Cardiac fibroblast (primary cell): ENCODE measurements around the gene KCNQ1.

Source experiments
- DNase-seq, 2 donors: peaks; one replicate each; pipeline versions ENCODE4 v3.0.0 to v3.0.0-alpha.2; 2010; ENCODE audit warnings: low read depth in 2 of 2
- H3K4me3 ChIP-seq, 2 donors: replicated peaks in 1 of 2; 1 replicate in 1 of 2; 2 replicates in 1 of 2; pipeline ENCODE4 v1.5.1; 2011; ENCODE audit warnings: low read depth in 2 of 2, low read length in 2 of 2, mild to moderate bottlenecking in 2 of 2, moderate library complexity in 1 of 2
- TF ChIP-seq, protein P1 (sequence below): IDR thresholded peaks from one replicate; pipeline ENCODE4 v1.5.1; 2011; ENCODE audit warnings: low read depth, mild to moderate bottlenecking, low read length, inconsistent platforms

Gene KCNQ1

DNA sequence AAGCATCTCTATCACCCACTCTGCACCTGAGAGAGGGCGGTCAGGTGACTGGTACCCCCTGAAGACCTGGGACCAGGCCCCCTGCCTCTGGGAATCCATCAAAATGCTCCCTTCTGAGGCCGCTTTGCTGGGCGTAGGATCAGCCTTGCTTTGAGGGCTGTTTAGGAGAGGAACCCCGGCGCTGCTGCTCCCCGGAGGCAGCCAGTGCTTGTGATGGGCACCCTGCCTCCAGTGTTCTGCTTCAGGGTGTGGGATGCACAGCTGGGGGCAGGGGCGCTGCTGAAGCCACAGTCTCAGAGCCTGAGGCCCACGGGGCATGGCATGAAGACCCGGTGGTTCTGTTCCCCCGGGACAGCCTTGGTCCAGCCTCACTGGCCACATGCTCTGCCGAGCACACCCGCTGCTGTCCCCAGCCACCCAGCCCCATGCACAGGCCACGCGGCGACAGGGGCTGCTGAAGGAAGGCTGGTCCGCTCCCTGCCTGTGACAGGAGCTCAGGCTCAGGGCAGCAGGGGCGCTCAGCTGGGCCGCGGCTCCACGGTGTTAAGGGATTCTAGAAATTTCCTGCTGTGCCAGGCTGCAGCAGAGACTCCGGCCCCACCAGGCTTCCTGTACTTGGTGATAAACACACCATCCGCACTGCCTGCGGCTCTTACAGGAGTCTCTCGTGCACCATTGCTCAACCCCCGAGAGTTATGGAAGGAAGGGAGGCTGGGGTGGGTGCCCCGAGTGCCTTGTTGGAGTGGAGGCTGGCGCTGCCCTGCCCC is 91.0 kb downstream of the KCNQ1 start:
- no peak for DNase-seq
- no peak overlapping the region for H3K4me3 ChIP-seq
- TF ChIP-seq, protein P1, sequence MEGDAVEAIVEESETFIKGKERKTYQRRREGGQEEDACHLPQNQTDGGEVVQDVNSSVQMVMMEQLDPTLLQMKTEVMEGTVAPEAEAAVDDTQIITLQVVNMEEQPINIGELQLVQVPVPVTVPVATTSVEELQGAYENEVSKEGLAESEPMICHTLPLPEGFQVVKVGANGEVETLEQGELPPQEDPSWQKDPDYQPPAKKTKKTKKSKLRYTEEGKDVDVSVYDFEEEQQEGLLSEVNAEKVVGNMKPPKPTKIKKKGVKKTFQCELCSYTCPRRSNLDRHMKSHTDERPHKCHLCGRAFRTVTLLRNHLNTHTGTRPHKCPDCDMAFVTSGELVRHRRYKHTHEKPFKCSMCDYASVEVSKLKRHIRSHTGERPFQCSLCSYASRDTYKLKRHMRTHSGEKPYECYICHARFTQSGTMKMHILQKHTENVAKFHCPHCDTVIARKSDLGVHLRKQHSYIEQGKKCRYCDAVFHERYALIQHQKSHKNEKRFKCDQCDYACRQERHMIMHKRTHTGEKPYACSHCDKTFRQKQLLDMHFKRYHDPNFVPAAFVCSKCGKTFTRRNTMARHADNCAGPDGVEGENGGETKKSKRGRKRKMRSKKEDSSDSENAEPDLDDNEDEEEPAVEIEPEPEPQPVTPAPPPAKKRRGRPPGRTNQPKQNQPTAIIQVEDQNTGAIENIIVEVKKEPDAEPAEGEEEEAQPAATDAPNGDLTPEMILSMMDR, result no peak

GRCh38 chr11:2536440-2536989 is 91.7 kb downstream of the KCNQ1 start:
- no peak for DNase-seq
- no peak overlapping the region for H3K4me3 ChIP-seq
- TF ChIP-seq, protein P1, result no peak

- TF ChIP-seq, protein P1, result no peak
- no peak for DNase-seq
- H3K4me3 ChIP-seq, result no peak overlapping the region
These were observed 92.3 kb downstream of the KCNQ1 start for GRCh38 chr11:2537010-2537705.

DNA sequence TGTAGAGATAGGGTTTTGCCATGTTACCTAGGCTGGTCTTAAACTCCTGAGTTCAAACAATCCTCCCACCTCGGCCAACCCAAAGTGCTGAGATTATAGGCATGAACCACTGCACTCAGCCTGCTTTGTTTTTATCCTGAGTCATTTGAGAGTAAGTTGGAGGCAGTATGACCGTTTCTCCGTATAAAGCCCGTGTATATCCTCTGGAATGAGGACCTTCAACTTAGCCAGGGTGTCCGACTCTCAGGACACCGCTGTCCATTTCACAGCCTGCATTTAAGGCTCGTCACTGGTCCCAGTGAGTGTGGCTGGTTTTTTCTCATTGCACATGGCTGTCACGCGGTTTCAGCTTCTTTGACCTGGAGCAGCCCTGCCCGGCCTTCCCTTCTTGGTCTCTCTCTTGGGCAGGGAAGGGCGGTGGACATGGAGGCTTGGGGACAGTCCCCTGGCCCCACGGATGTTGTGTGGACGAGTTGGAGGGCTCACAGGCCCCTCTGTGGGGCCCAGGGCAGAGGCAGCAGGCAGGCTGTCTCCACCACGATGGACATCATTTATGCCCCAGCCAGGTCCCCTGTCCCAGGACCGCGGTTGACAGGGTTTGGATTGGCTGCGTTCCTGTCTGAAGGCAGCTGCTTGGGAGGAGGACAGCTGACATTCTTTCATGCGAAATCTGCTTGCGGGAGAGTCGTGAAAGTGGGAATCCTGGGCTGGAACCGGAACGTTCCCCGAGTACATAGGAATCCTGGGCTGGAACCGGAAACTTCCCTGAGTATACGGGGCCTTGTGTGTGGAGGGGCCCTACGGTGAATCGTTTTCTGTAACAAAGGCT is 93.3 kb downstream of the KCNQ1 start:
- no peak overlapping the region for H3K4me3 ChIP-seq
- TF ChIP-seq, protein P1, result no peak
- DNase-seq, result no peak

- TF ChIP-seq, protein P1, result no peak
- H3K4me3 ChIP-seq, result no peak overlapping the region
- no peak for DNase-seq
These were observed 94.1 kb downstream of the KCNQ1 start for GRCh38 chr11:2538951-2539350.

- no peak overlapping the region for H3K4me3 ChIP-seq
- DNase-seq, result no peak
- TF ChIP-seq, protein P1, result no peak
These were observed 94.8 kb downstream of the KCNQ1 start for GRCh38 chr11:2539371-2540222.
